Vagina (tissue), 2 donors: Measurements from ENCODE around the gene NBPF3.

ENCODE experiments used
- POLR2A ChIP-seq, 2 donors: fragments of 450-650 bp; IDR thresholded peaks; one replicate each; pipeline ENCODE4 v1.6.1; 2017; ENCODE audit warnings: antibody characterized with exemption in 2 of 2, mild to moderate bottlenecking in 2 of 2, moderate library complexity in 2 of 2
- POLR2AphosphoS5 ChIP-seq, 2 donors: sonication (generic); formaldehyde crosslinking; IDR thresholded peaks; one replicate each; pipeline ENCODE4 v1.9.0; 2017; ENCODE audit warnings: antibody characterized with exemption in 2 of 2, mild to moderate bottlenecking in 2 of 2, low read depth in 1 of 2; ENCODE audit not compliant: insufficient read depth in 1 of 2
- TF ChIP-seq, protein P1 (sequence below), 3 experiments: fragments of 450-650 bp in 2 of 3; fragments of 200-600 bp in 1 of 3; sonication (generic) in 1 of 3; IDR thresholded peaks; one replicate each; pipeline ENCODE4 v1.5.1; 2017 to 2019; ENCODE audit warnings: antibody characterized with exemption in 3 of 3, mild to moderate bottlenecking in 2 of 3, moderate library complexity in 2 of 3

DNA sequence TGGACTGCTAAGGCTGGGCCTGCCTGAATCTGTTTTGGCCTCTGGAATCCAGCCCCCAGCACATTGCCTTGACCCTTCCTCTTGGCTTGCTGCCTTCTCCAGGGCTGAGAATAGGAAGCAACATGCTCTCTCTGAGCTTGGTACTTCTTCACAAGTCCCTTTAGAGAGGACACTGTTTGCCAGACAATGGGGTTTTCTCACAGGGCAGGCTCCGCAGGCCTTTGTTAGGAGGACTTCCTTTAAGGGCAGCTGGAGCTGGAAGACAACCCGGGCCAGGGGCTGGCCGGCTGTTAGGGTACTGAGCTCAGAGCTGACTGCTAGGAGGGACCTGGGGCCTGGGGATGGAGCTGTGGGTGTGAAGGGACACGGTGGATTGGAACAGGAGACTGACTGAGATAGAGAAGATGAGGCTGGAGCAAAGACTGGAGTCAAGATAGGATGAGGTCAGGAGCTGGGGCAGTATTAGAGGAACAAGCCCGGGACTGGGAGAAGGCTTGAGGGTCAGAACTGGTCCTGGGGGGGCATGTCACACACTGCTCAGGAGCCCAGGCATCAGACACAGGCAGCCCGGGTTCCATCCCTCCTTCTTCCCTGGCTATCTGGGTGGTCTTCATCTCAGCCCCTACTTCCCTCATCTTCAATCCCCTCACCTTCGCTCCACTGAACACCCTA is 63.9 kb downstream of the NBPF3 start:
- TF ChIP-seq, protein P1, sequence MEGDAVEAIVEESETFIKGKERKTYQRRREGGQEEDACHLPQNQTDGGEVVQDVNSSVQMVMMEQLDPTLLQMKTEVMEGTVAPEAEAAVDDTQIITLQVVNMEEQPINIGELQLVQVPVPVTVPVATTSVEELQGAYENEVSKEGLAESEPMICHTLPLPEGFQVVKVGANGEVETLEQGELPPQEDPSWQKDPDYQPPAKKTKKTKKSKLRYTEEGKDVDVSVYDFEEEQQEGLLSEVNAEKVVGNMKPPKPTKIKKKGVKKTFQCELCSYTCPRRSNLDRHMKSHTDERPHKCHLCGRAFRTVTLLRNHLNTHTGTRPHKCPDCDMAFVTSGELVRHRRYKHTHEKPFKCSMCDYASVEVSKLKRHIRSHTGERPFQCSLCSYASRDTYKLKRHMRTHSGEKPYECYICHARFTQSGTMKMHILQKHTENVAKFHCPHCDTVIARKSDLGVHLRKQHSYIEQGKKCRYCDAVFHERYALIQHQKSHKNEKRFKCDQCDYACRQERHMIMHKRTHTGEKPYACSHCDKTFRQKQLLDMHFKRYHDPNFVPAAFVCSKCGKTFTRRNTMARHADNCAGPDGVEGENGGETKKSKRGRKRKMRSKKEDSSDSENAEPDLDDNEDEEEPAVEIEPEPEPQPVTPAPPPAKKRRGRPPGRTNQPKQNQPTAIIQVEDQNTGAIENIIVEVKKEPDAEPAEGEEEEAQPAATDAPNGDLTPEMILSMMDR (IDR thresholded peaks at IDR 0.05): no peak
- TF ChIP-seq POLR2AphosphoS5 (IDR thresholded peaks at IDR 0.05; ENCODE audit: insufficient read depth in 1 of 2, low read depth in 1 of 2) (no peak), POLR2A (IDR thresholded peaks at IDR 0.05) (no peak)
